8988T (cell line): Measurements from ENCODE around the gene ABCB11.
"Not testable (repeated sequence)": the region's sequence is repeated elsewhere in the genome, so short reads cannot be mapped to it uniquely, and the experiment has no call there.

Source experiments
- DNase-seq: peaks from one replicate; pipeline ENCODE4 v3.0.0; 2011

The ABCB11 gene

DNA sequence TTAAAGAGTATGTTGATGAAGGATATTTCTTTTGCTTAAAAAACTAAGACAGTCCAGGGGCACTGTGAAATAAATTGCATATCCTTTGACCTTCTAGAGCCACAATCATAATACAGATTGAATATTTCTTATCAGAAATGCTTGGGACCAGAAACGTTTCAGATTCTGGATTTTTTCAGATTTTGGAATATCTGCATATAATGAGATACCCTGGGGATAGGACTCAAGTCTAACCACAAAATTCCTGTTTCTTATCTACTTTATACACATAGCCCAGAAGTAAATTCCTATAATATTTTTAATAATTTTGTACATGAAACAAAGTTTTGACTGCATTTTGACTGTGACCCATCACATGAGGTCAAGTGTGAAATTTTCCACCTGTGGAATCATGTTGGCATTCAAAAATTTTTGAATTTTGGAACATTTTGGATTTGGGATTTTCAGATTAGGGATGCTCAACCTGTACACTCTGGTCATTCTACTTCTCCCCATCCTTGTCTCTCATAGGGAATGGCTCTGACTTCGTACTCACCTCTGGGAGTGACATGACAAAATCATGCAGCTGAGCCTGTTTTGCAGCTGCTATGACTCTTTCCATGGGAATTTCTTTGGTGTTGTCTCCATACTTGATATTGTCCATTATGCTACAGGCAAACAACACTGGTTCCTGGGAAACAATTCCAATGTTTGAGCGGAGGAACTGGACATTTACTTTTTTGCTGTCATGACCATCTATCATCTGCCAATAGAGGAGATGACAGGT, 104.3 kb downstream of the ABCB11 start:
- no peak for DNase-seq

- no peak for DNase-seq
Measured at GRCh38 chr2:168920504-168921157, 110.5 kb downstream of the ABCB11 start.

DNA sequence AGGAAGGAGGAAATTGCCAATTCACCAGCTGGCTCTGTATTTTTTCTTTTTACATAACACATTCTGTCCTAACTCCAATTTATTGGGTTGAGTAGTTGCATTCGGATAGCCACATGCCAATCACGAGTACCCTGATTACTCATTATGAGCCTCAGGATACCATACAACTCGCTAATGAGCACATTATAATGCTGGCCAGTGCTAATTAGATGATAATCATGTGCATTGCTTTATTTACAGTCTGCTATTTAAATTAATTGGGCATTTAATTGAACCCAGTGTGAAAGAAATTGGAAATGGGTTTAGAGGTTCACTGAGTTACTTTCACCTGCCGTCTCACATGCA, 114.8 kb downstream of the ABCB11 start:
- DNase-seq, result no peak

DNA sequence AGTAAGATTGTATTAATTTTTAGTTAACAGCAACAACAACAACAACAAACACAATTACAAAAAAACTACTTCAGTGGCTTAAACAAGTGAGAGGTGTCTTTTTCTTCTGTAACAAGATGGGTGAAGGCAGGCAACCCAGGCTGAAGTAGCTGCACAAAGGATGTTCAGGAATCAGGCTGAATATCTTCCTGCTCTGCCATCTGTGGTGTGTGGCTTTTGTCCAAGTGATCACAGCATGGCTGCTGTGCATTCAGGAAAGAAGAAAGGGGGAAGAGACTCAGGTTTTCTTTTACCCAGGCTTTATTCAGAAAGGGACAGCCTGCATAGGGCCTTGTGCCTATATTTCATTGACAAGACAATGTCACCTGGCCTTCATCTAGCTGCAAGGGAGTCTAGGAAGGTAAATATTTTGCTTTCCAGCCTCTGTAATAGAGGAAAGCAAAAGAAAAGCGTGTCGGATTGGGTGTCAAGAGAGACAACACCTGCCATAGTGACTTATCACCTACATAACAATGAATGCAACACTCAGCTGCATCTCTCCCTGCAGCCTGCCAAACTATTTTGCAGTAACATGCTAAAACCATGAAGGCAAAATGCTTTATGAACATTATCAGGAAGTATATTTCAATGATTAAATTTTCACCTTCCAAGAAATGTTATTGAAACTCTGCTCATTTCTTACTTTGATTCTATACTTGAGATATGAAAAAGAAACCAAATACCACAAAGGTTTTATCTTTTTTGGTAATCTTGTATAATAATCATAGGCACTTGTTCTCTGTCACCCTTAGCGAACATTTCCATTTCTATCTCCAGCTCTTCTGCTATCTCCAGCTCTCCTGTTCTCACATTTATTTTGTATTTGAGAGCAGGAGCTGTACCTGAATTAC, 115.4 kb downstream of the ABCB11 start:
- DNase-seq, result no peak

DNA sequence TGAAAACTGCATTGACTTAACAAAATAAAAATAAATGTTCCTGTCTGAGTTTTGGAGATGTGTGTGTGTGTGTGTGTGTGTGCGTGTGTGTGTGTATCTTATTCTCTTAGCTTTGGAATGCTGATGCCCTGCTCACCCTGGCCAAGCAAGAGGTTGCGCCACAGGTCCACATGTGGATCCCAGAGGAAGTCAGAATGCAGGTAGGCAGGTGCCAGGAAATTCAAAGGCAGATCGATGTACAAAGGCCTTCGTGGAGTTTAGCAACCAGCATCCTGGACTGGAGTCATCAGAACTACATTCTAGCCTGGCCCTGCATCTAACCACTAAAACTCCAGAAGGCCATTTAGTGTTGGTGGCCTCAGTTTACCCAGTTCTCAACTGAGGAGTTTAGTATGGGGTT, 117.6 kb downstream of the ABCB11 start:
- DNase-seq, result no peak

DNA sequence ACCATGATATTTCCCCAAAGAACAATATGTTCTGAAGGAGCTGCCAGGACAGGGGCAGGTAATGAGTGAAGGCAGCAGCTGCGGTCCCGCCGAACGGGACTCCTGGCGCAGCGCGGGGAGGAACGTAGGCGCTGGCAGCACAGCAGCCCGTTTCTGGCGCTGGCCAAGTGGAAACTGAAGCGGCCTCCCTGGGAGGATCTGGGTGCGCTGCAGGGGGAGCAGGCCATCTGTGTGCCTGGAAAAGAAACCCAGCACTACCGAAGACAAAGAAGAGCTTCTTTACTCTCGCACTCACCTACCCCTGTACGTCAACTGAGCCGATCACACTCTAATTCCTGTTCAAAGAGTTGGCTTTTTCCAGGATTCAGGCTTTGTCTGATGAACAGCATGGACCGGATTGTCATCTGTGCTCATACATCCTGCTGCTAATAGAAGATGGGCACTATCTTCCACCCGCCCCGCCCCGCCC, 118.2 kb downstream of the ABCB11 start:
- no peak for DNase-seq

DNA sequence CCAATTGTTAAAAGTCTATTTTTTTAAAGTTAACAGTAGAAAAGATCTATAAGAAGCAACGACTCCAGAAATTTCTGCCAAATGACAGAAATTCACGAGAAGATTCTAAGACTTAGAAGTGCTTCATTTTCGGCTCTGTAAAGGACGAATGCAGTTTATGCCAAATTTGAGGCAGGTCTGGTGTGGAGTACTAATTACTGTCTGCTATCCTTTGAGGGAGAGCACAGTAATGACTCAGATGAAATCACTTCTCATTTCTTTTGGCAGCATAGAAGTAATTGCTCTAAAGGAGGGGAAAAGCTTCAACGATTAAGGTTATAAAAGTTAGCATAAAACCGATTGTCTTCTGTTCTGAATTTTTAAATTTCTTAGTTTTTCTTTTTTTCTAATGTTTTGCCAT, 118.7 kb downstream of the ABCB11 start:
- no peak for DNase-seq

GRCh38 chr2:168910330-168910729, 120.8 kb downstream of the ABCB11 start:
- no peak for DNase-seq

GRCh38 chr2:168907940-168908662, 123.0 kb downstream of the ABCB11 start:
- DNase-seq, result no peak

DNA sequence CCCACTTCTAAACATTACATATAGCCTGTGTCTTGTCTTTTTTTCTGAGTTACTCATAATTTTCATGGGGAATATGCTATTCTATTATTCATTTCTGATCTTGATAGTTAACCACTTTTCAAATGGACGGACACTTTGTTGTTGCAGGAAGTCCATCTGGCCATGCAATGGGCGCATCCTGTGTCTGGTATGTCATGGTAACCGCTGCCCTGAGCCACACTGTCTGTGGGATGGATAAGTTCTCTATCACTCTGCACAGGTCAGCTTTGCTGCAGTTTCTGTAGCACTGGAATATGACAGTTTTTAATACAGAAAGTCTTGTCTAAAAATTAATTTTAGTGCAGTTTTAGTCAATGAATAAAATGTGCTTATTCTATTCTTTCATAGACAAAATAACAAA, 126.8 kb downstream of the ABCB11 start:
- no peak for DNase-seq

GRCh38 chr2:168903888-168904287, 127.2 kb downstream of the ABCB11 start:
- no peak for DNase-seq

GRCh38 chr2:168901003-168901402, 130.1 kb downstream of the ABCB11 start, which contains the start of gene G6PC2:
TSS of gene G6PC2 (plus strand) at chr2:168901291. CDS start at chr2:168901332, 41 bp downstream.
- DNase-seq, result no peak

GRCh38 chr2:168897449-168897848, 133.7 kb downstream of the ABCB11 start:
- no peak for DNase-seq

GRCh38 chr2:168896783-168897182, 134.3 kb downstream of the ABCB11 start:
- DNase-seq, result no peak

- DNase-seq, result no peak
Measured at GRCh38 chr2:168895771-168896170, 135.4 kb downstream of the ABCB11 start.

DNA sequence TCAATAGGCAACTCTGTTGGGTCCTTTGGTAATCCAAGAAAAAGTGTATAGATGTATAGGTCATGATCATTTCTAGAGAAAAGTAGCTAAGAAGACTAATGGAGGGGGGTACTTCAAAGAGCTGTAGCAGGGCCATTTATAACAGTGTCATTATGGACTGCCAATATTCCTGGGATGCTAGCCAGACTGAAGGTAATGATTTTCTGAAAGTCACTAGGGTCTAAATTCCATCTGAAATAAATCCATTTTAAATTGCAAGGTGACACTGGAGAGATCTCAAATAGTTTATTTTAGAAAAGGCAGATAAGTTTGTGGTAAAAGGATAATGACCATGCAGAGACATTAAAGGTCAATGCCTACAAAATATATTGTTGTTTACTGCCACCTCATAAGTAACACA, 136.4 kb downstream of the ABCB11 start:
- no peak for DNase-seq

GRCh38 chr2:168894101-168894500, 137.0 kb downstream of the ABCB11 start:
- DNase-seq, result no peak

GRCh38 chr2:168892327-168892726, 138.8 kb downstream of the ABCB11 start:
- DNase-seq, result no peak

DNA sequence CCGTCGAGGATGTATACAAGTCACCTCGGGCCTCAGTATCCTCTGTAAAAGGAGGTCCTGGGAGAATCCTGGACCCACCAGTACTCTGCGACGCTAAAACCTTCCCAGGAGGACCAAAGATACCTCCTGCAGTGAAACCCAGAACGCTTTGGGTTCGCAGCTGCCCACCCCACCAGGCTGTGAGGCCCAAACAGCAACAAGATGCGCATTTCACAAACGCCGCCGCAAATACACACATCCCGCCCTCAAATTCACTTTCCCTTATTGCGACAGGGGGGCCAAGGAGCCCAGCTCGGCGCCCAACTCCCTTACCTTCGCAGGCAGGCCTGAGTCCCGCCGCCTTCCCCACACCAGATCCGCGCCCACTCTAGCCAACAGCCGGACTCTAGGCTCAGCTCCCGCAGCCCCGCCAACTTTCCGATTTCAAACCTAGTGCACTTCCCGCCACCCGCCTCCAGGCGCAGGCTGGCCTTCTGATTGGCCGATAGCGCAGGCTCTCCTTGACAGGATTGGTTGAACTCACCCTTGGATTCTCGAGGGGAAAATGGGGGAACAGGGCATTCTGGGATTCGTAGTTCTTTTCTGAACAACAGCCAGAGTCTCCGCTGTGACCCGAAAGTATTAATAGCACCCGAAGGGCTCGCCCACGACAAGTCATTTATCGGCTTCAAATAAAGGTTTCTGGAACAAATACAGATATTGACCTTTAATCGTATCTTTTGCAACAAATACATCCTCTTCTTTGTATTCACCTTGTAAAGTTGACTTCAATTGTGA, 140.9 kb downstream of the ABCB11 start, which contains the start of gene SPC25:
TSS of gene SPC25 (minus strand) at position 425 of the 777 bp plus-strand sequence. CDS start 911 bp downstream, outside the sequence.
- DNase-seq, result peak; percentile 53

GRCh38 chr2:168889635-168890005, 141.5 kb downstream of the ABCB11 start:
- DNase-seq, result no peak

DNA sequence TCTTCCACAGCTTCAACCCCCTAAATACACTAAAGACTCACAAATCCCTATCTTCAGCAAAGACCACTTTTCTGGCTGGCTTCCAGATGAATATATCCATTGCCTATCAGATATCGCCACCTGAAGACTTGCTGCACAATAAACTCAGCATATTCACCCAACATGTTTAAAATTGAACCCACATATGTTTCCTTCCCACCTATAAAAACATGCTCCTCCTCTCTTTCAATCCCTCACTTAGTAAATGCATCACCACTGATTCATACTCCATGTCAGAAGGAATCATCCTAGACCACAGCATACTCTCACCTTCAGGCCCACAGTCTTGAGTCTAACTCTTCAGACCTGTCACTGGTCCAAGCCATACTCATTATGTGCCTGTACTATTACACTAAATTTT, 146.1 kb downstream of the ABCB11 start:
- no peak for DNase-seq

DNA sequence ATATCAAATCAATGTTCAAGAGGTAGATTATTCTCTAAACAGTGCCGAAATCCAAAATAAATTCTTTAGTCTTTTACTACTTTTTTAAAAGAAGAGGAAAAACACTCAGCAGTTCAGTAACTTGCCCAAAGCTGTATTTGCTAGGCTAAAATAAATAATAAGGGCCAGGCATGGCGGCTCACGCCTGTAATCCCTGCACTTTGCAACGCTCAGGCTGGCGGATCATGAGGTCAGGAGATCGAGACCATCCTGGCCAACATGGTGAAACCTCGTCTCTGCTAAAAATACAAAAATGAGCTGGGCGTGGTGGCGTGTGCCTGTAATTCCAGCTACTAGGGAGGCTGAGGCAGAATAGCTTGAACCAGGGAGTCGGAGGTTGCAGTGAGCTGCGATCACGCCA, 149.0 kb downstream of the ABCB11 start:
- DNase-seq, result not testable (repeated sequence)
